Gastrocnemius medialis (tissue), 4 donors: ENCODE measurements around the gene WWOX. TPM values are rescaled to one million over a fixed set of nuclear protein-coding genes. Genes with fewer than 3 reads are reported as not detected.

Experiments
- ATAC-seq, 2 donors: fragments of 150-250 bp; one replicate each; pipeline ENCODE4 v1.9.1; 2016
- DNase-seq, 2 donors: peaks; one replicate each; pipeline ENCODE4 v3.0.0-alpha.2; 2019
- H3K27ac ChIP-seq, 4 donors: fragments of 200-600 bp; sonication (generic); 1 replicate in 1 of 4; 2 replicates in 3 of 4; pipeline ENCODE4 v1.5.1; 2016 to 2018; ENCODE audit warnings: mild to moderate bottlenecking in 2 of 4, moderate library complexity in 1 of 4
- H3K27me3 ChIP-seq, 3 donors: fragments of 200-600 bp; sonication (generic) in 2 of 3; 1 replicate in 1 of 3; 2 replicates in 2 of 3; pipeline versions ENCODE4 v1.5.1 to v1.6.0; 2016 to 2019; ENCODE audit warnings: mild to moderate bottlenecking in 1 of 3, moderate library complexity in 1 of 3
- H3K36me3 ChIP-seq, 2 donors: fragments of 200-600 bp; sonication (generic) in 1 of 2; one replicate each; pipeline ENCODE4 v1.5.1; 2017 to 2018
- H3K4me1 ChIP-seq, 2 donors: fragments of 200-600 bp; sonication (generic) in 1 of 2; one replicate each; pipeline ENCODE4 v1.5.1; 2016 to 2017; ENCODE audit warnings: mild to moderate bottlenecking in 2 of 2
- H3K4me3 ChIP-seq, 4 donors: fragments of 200-600 bp; sonication (generic) in 3 of 4; 1 replicate in 1 of 4; 2 replicates in 3 of 4; pipeline ENCODE4 v1.5.1; 2016 to 2019; ENCODE audit warnings: mild to moderate bottlenecking in 2 of 4
- H3K9me3 ChIP-seq, 3 donors: fragments of 200-600 bp; sonication (generic) in 2 of 3; 1 replicate in 1 of 3; 2 replicates in 2 of 3; pipeline ENCODE4 v1.5.1; 2016 to 2019
- POLR2A ChIP-seq, 2 donors: fragments of 450-650 bp; IDR thresholded peaks; one replicate each; pipeline ENCODE4 v1.6.1; 2017; ENCODE audit warnings: antibody characterized with exemption in 2 of 2, mild to moderate bottlenecking in 2 of 2, moderate library complexity in 2 of 2
- in situ Hi-C, 4 donors: fragments of 200-750 bp; cut with MboI; loops; one replicate each; pipeline versions ENCODE4 v1.15.0 to v1.8.0; 2017; ENCODE audit warnings: low sequenced_read_pairs in 4 of 4
- intact Hi-C: fragments of 100-400 bp; cut with DNase I; formaldehyde crosslinking; loops from one replicate; pipeline ENCODE4 v1.15.1; 2023; ENCODE audit warnings: low total_unique reads
- total RNA-seq, 4 donors: library from RNA; depleted of rRNA; stranded (reverse); fragments of >200 nt; gene quantifications; one replicate each; pipeline versions ENCODE4 v1.1.0 to v1.2.3, GENCODE V29; 2016
- TF ChIP-seq, protein P1 (sequence below), 5 experiments: fragments of 450-650 bp in 3 of 5; fragments of 200-600 bp in 2 of 5; sonication (generic) in 2 of 5; IDR thresholded peaks in 4 of 5; conservative IDR thresholded peaks in 1 of 5; 1 replicate in 4 of 5; 2 replicates in 1 of 5; pipeline ENCODE4 v1.5.1; 2016 to 2019; ENCODE audit warnings: antibody characterized with exemption in 5 of 5, mild to moderate bottlenecking in 3 of 5, moderate library complexity in 3 of 5

The WWOX gene
- total RNA-seq, 4 donors from 2014 or later = 3.3 to 13.0 (median 6.0) TPM

DNA sequence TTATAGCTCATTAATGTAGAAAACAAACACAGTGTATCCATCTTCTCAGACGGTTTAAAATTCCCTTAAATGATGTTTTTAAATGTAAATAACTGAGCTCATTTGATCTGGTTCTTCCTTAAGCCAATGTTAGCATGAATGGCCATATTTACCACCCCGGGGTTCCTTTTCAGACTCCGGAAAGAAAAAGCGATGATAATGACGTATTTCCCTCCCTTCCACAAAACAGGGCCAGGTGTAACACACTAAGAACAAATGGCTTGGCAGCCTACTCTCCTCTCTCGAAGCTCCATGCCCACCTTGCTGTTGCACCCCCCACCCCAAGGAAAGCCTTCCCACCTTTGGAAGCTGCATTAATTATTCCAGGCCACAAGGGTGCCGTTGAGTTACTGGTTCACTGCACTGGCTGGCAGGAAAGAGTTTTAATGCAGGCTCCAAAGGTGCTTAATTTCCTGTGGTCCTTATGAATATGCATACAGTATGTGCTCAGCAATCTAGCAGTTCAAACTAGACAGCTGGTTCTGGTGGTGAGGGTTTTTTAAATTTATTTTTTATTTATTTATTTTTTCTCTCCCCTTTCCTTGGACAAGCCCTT is 378.9 kb downstream of the WWOX start:
- ATAC-seq (peak in 1 of 2 donors; percentile 44), DNase-seq (no peak)
- no peak overlapping the region for H3K27ac ChIP-seq
- H3K27me3 ChIP-seq = no peaks in the 10 kb centered on the region
- H3K36me3 ChIP-seq = no peaks in the 10 kb centered on the region
- H3K4me3 ChIP-seq = no peak overlapping the region
- H3K4me1 ChIP-seq = no peaks in the 10 kb centered on the region
- in situ Hi-C loops = no loop called here
- TF ChIP-seq POLR2A (IDR thresholded peaks at IDR 0.05) = no peak
- TF ChIP-seq, protein P1, sequence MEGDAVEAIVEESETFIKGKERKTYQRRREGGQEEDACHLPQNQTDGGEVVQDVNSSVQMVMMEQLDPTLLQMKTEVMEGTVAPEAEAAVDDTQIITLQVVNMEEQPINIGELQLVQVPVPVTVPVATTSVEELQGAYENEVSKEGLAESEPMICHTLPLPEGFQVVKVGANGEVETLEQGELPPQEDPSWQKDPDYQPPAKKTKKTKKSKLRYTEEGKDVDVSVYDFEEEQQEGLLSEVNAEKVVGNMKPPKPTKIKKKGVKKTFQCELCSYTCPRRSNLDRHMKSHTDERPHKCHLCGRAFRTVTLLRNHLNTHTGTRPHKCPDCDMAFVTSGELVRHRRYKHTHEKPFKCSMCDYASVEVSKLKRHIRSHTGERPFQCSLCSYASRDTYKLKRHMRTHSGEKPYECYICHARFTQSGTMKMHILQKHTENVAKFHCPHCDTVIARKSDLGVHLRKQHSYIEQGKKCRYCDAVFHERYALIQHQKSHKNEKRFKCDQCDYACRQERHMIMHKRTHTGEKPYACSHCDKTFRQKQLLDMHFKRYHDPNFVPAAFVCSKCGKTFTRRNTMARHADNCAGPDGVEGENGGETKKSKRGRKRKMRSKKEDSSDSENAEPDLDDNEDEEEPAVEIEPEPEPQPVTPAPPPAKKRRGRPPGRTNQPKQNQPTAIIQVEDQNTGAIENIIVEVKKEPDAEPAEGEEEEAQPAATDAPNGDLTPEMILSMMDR (IDR thresholded peaks at IDR 0.05 in 4 of 5, conservative IDR thresholded peaks at IDR 0.05 in 1 of 5) = peak in 2 of 5 experiments; percentile 12 to 32
- intact Hi-C loops = no loop called here
- no peaks in the 10 kb centered on the region for H3K9me3 ChIP-seq

DNA sequence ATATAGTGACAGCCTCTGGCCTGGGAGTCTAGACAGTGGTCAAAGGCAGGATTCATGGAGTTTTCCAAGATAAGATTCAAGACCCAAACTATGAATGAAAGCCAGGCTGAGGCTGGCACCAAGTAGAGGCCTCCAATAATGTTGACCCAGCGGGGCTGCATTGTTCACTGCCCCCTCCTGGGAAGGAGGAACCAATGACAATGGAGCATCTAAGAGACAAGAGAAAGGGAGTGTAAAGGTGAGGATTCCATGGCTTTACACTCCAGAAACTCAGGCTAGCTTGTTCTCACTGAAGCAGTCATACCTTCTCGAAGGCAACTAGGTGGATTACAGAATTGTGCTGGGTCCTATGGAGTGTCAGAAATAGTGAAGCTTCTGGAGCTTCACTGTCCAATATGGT is 380.3 kb downstream of the WWOX start:
- no peaks in the 10 kb centered on the region for H3K9me3 ChIP-seq
- no peaks in the 10 kb centered on the region for H3K4me1 ChIP-seq
- H3K27ac ChIP-seq = no peak overlapping the region
- DNase-seq (no peak), ATAC-seq (no peak)
- no peak for TF ChIP-seq POLR2A (IDR thresholded peaks at IDR 0.05)
- TF ChIP-seq, protein P1 (IDR thresholded peaks at IDR 0.05 in 4 of 5, conservative IDR thresholded peaks at IDR 0.05 in 1 of 5) = no peak
- no peaks in the 10 kb centered on the region for H3K27me3 ChIP-seq
- no peaks in the 10 kb centered on the region for H3K36me3 ChIP-seq
- intact Hi-C loops = no loop called here
- no peak overlapping the region for H3K4me3 ChIP-seq
- in situ Hi-C loops = no loop called here

DNA sequence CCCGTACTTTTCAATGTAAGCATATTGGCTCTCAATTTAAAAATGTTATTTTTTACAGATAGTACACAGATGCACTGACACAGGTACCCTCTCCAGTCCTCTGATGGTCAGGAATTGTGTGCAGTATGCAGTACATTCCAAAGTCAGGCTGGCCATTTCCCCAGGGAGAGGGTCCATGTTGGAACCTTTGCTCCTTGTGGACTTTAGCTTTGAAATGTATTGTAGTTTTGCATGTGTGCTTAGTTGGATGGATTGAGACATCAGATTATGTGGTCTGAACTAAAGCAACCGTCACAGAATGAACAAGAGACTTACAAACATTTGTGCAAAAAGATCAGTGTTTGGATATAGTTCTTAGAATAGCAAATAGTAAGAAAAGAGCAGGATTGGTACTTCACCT is 381.1 kb downstream of the WWOX start:
- ATAC-seq (no peak), DNase-seq (no peak)
- no peak overlapping the region for H3K4me3 ChIP-seq
- no peaks in the 10 kb centered on the region for H3K36me3 ChIP-seq
- no peak overlapping the region for H3K27ac ChIP-seq
- TF ChIP-seq POLR2A (IDR thresholded peaks at IDR 0.05) = no peak
- TF ChIP-seq, protein P1 (IDR thresholded peaks at IDR 0.05 in 4 of 5, conservative IDR thresholded peaks at IDR 0.05 in 1 of 5) = no peak
- H3K27me3 ChIP-seq = no peaks in the 10 kb centered on the region
- in situ Hi-C loops = no loop called here
- H3K4me1 ChIP-seq = no peaks in the 10 kb centered on the region
- intact Hi-C loops = no loop called here
- no peaks in the 10 kb centered on the region for H3K9me3 ChIP-seq

DNA sequence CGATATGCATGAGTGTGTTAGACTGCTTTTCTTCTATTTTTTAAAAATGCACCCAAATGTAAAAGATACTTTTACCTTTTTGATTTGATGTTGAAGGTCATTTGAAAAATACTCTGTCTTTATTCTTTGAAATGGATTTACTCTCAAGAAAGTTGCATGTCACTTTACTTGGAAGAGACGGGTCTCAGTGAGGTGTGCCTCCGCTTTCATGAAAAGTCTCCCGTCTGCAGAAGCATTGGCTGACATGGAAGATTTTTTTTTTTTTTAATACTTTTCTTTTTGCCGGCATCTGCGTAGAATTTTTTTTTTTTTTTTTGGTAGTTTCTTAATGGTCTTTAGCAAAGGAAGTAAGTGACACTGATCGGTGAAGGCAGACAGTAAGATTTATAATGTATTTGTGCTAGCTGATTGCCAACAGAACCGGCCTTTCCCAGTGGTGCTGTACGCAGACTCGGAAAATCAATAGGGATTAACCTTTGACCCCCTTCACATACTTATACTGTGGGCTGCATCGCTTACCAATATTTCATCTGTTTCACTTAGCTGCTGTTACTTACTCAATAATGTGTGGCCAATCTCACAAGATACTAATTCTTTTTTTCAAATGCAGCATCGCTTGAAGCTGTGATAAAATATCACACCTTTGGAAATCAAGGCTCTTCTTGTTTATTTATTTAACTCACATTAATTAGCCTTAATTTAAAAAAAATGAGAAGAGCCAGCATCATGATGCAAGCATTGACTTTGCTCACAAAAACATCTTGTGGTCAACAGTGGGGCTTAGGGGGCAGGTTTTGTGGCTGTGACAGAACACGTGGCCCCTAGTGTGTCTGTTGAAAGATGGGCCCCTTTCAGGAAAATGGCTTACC is 383.9 kb downstream of the WWOX start:
- no peak for TF ChIP-seq POLR2A (IDR thresholded peaks at IDR 0.05)
- TF ChIP-seq, protein P1 (IDR thresholded peaks at IDR 0.05 in 4 of 5, conservative IDR thresholded peaks at IDR 0.05 in 1 of 5) = no peak
- intact Hi-C loops (no loop called here), in situ Hi-C loops (no loop called here)
- Histone ChIP-seq H3K27me3 (no peaks in the 10 kb centered on the region), H3K4me1 (no peaks in the 10 kb centered on the region), H3K9me3 (no peaks in the 10 kb centered on the region), H3K36me3 (no peaks in the 10 kb centered on the region), H3K27ac (no peak overlapping the region), H3K4me3 (no peak overlapping the region)
- ATAC-seq (no peak), DNase-seq (no peak)
